WTC11 (cell line): ENCODE measurements around the gene PDE4B. TPM values are rescaled to one million over a fixed set of nuclear protein-coding genes. Genes with fewer than 3 reads are reported as not detected.

Experiments
- ATAC-seq: fragments of 200-7000 bp; cut with Tn5 transposase; 2 replicates; pipeline ENCODE4 v1.10.0; 2021; ENCODE audit warnings: mild to moderate bottlenecking, moderate library complexity
- CTCF ChIA-PET: fragments of 300-600 bp; sonication (Branson Sonifier 250); formaldehyde crosslinking; loops from one replicate; lab custom pipeline; 2021; ENCODE audit warnings: antibody characterized with exemption; lab: Charles Lee
- POLR2A ChIA-PET: fragments of 350-600 bp; sonication (Branson Sonifier 250); formaldehyde crosslinking; loops from one replicate; lab custom pipeline; 2021; ENCODE audit warnings: antibody characterized with exemption; lab: Charles Lee
- DNase-seq: peaks from one replicate; pipeline ENCODE4 v3.0.0; 2021; ENCODE audit warnings: low spot score
- H3K27ac Mint-ChIP-seq: 2 replicates; pipeline ENCODE4 v1.8.0; 2021; ENCODE audit warnings: mixed read lengths
- H3K27me3 Mint-ChIP-seq: 2 replicates; pipeline ENCODE4 v1.8.0; 2021; ENCODE audit warnings: low read depth, mild to moderate bottlenecking, moderate library complexity, mixed read lengths
- H3K36me3 Mint-ChIP-seq: 2 replicates; pipeline ENCODE4 v1.8.0; 2021; ENCODE audit warnings: mixed read lengths
- H3K4me1 Mint-ChIP-seq: 2 replicates; pipeline ENCODE4 v1.8.0; 2022; ENCODE audit warnings: mixed read lengths
- H3K4me3 Mint-ChIP-seq: 2 replicates; pipeline ENCODE4 v1.8.0; 2021; ENCODE audit warnings: mild to moderate bottlenecking, moderate library complexity, mixed read lengths
- H3K9me3 Mint-ChIP-seq: 2 replicates; pipeline ENCODE4 v1.8.0; 2021; ENCODE audit warnings: mixed read lengths
- ATF3 ChIP-seq: sonication (generic); formaldehyde crosslinking; conservative IDR thresholded peaks from 2 replicates; pipeline ENCODE4 v1.8.1; 2022; ENCODE audit warnings: mild to moderate bottlenecking, missing genetic modification reagents
- CDX4 ChIP-seq: fragments of 250-450 bp; sonication (Bioruptor Pico); IDR thresholded peaks from 2 replicates; pipeline ENCODE4 v1.9.0; 2021; ENCODE audit warnings: moderate library complexity, mild to moderate bottlenecking, inconsistent platforms, borderline replicate concordance
- CREM ChIP-seq: sonication (generic); formaldehyde crosslinking; IDR thresholded peaks from 2 replicates; pipeline ENCODE4 v1.8.1; 2022; ENCODE audit warnings: mild to moderate bottlenecking, missing genetic modification reagents, moderate library complexity
- ELF4 ChIP-seq: sonication (generic); formaldehyde crosslinking; IDR thresholded peaks from 2 replicates; pipeline ENCODE4 v1.8.1; 2022; ENCODE audit warnings: low read depth, mild to moderate bottlenecking, moderate library complexity, missing genetic modification reagents
- ETV6 ChIP-seq: sonication (generic); formaldehyde crosslinking; IDR thresholded peaks from 2 replicates; pipeline ENCODE4 v1.8.1; 2022; ENCODE audit warnings: mild to moderate bottlenecking, missing genetic modification reagents
- FOXK1 ChIP-seq: sonication (generic); formaldehyde crosslinking; IDR thresholded peaks from 2 replicates; pipeline ENCODE4 v1.8.0; 2022; ENCODE audit warnings: mild to moderate bottlenecking, moderate library complexity, missing genetic modification reagents
- FOXP1 ChIP-seq: sonication (generic); formaldehyde crosslinking; IDR thresholded peaks from 2 replicates; pipeline ENCODE4 v1.8.0; 2022; ENCODE audit warnings: missing genetic modification reagents, mild to moderate bottlenecking, moderate library complexity, borderline replicate concordance
- GABPB1 ChIP-seq: sonication (generic); formaldehyde crosslinking; IDR thresholded peaks from 2 replicates; pipeline ENCODE4 v1.8.1; 2023; ENCODE audit warnings: mild to moderate bottlenecking, missing genetic modification reagents
- GRHL2 ChIP-seq: fragments of 250-450 bp; sonication (Bioruptor Pico); IDR thresholded peaks from 2 replicates; pipeline ENCODE4 v1.8.0; 2022; ENCODE audit warnings: mild to moderate bottlenecking, moderate library complexity; ENCODE audit not compliant: insufficient replicate concordance, severe bottlenecking
- KAT7 ChIP-seq: sonication (generic); formaldehyde crosslinking; IDR thresholded peaks from 2 replicates; pipeline ENCODE4 v1.8.1; 2023; ENCODE audit warnings: missing genetic modification reagents, mild to moderate bottlenecking, borderline replicate concordance
- TEAD1 ChIP-seq: sonication (generic); formaldehyde crosslinking; IDR thresholded peaks from 2 replicates; pipeline ENCODE4 v1.8.0; 2022; ENCODE audit warnings: mild to moderate bottlenecking, missing genetic modification reagents
- TEAD4 ChIP-seq: sonication (generic); formaldehyde crosslinking; IDR thresholded peaks from 2 replicates; pipeline ENCODE4 v1.8.0; 2022; ENCODE audit warnings: mild to moderate bottlenecking, missing genetic modification reagents
- ZNF219 ChIP-seq: sonication (generic); formaldehyde crosslinking; IDR thresholded peaks from 2 replicates; pipeline ENCODE4 v1.8.0; 2023; ENCODE audit warnings: missing genetic modification reagents, mild to moderate bottlenecking, borderline replicate concordance
- ZNF416 ChIP-seq: fragments of 250-450 bp; sonication (Bioruptor Pico); IDR thresholded peaks from 2 replicates; pipeline ENCODE4 v1.9.0; 2021; ENCODE audit warnings: mild to moderate bottlenecking, inconsistent platforms
- ZNF512 ChIP-seq: sonication (generic); formaldehyde crosslinking; IDR thresholded peaks from 2 replicates; pipeline ENCODE4 v1.8.1; 2022; ENCODE audit warnings: missing genetic modification reagents, borderline replicate concordance
- total RNA-seq: library from RNA; stranded (reverse); gene quantifications from 3 replicates; pipeline ENCODE4 v1.2.3, GENCODE V29; 2021
- TF ChIP-seq, protein P1 (sequence below): fragments of 250-450 bp; sonication (Bioruptor Pico); conservative IDR thresholded peaks from 2 replicates; pipeline ENCODE4 v1.9.0; 2021; ENCODE audit warnings: mild to moderate bottlenecking
- TF ChIP-seq, protein P2 (sequence below): sonication (generic); formaldehyde crosslinking; IDR thresholded peaks from 2 replicates; pipeline ENCODE4 v1.8.0; 2023; ENCODE audit warnings: mild to moderate bottlenecking, missing genetic modification reagents
- TF ChIP-seq, protein P3 (sequence below): fragments of 250-450 bp; sonication (Bioruptor Pico); IDR thresholded peaks from 2 replicates; pipeline ENCODE4 v2.1.2; 2022; ENCODE audit warnings: mild to moderate bottlenecking, moderate library complexity
- TF ChIP-seq, protein P4 (sequence below): sonication (generic); formaldehyde crosslinking; IDR thresholded peaks from 2 replicates; pipeline ENCODE4 v1.8.0; 2023; ENCODE audit warnings: missing genetic modification reagents
- TF ChIP-seq, protein P5 (sequence below): fragments of 250-450 bp; sonication (Bioruptor Pico); IDR thresholded peaks from 2 replicates; pipeline ENCODE4 v1.9.0; 2021; ENCODE audit warnings: mild to moderate bottlenecking, borderline replicate concordance

The PDE4B gene
- total RNA-seq, 1 experiment from 2014 or later, result 8.0 TPM

DNA sequence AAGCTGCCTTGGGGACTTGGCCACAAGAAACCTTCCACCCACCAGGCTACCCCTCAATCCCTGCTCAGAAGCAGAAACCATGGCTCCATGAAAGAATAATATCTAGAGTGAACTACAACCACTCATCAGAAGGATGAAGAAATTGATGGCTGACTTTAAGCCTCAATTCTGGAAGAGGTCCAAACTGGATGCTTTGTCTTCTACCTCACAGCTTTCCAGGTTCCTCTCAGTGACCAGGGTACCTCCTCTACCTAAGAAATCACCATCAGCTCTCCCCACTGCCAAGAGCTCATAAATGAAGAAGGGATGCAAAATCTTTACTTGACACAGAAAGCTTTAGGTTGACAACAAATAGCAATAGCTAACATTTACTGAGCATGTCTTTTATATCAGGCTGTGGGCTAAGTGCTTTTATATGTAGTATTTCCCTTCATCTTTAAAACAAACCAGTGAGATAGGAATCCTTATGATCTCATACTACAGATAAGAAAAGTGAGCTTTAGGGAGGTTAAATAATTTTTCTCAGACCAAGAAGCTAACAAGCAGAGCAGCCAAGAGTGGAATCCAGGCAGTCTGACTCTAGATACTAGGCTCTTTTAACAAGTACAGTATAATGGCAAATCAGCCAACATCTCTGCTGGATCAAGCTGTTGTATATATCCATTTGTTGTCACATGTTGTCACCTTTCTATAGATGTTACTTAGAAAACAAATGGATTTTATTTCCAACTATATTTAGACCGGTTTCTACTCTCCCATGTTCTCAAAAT is 498.3 kb downstream of the PDE4B start:
- no peak for TF ChIP-seq KAT7 (CRISPR knock-in tag)
- TF ChIP-seq, protein P1, sequence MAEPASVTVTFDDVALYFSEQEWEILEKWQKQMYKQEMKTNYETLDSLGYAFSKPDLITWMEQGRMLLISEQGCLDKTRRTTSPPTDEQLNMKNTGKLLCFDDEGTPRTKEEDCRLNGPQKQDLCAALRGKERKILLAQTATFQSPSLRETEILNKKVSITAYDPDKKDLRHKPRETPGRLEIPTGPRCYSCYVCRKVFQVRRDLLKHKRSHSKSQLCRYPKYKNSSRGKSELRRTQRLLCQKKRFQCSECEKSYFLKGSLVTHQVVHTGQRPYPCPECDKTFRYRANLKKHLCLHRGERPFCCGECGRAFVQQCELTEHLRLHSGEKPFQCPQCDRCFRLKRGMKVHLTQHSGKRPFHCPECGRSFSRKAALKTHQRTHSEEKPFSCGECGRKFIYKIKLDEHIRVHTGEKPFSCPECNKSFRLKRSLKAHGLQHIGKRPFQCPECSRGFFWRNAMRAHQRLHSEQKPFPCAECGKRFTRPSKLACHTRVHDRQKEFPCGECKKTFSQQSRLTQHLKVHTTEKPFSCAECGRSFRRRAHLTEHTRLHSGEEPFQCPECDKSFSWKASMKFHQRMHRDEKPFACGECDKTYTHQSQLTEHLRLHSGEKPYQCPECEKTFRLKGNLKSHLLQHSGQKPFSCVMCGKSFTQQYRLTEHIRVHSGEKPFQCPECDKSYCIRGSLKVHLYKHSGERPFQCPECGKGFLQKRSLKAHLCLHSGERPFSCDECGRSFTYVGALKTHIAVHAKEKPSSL (CRISPR knock-in tag), result no peak
- no peak for TF ChIP-seq ELF4 (CRISPR knock-in tag)
- no peak for TF ChIP-seq GABPB1 (CRISPR knock-in tag)
- TF ChIP-seq, protein P2, sequence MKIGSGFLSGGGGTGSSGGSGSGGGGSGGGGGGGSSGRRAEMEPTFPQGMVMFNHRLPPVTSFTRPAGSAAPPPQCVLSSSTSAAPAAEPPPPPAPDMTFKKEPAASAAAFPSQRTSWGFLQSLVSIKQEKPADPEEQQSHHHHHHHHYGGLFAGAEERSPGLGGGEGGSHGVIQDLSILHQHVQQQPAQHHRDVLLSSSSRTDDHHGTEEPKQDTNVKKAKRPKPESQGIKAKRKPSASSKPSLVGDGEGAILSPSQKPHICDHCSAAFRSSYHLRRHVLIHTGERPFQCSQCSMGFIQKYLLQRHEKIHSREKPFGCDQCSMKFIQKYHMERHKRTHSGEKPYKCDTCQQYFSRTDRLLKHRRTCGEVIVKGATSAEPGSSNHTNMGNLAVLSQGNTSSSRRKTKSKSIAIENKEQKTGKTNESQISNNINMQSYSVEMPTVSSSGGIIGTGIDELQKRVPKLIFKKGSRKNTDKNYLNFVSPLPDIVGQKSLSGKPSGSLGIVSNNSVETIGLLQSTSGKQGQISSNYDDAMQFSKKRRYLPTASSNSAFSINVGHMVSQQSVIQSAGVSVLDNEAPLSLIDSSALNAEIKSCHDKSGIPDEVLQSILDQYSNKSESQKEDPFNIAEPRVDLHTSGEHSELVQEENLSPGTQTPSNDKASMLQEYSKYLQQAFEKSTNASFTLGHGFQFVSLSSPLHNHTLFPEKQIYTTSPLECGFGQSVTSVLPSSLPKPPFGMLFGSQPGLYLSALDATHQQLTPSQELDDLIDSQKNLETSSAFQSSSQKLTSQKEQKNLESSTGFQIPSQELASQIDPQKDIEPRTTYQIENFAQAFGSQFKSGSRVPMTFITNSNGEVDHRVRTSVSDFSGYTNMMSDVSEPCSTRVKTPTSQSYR (CRISPR knock-in tag), result no peak
- TF ChIP-seq ATF3, result no peak
- TF ChIP-seq CDX4, result no peak
- TF ChIP-seq FOXP1 (CRISPR knock-in tag), result no peak
- TF ChIP-seq TEAD1 (CRISPR knock-in tag), result no peak
- Mint-ChIP-seq H3K4me1 (no peaks in the 10 kb centered on the region), H3K27ac (no peak overlapping the region), H3K27me3 (no peaks in the 10 kb centered on the region), H3K4me3 (no peak overlapping the region), H3K9me3 (no peaks in the 10 kb centered on the region), H3K36me3 (no peaks in the 10 kb centered on the region)
- ChIA-PET POLR2A (interaction anchor here (1.1 kb wide), 1 partner anchor 12 kb away, joined by 3 read pairs; no protein-coding TSS in a partner anchor), CTCF (no interaction called here)
- DNase-seq (no peak), ATAC-seq (no peak)

DNA sequence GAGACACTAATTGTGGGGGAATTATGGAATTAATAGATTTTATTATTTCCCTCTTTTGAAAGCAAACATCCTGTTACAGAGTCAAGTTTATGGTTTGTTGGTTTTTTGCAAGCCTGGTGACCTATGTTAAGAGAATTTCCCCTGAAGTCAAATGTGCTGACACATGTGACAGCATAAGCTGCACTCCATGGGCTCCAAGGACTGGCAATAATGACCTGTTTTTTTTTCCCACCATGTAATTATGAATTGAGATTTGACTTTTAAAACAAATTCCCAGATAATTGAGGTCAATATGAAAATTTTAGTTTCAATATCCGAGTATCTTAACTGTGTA is 498.8 kb downstream of the PDE4B start:
- ATAC-seq, result no peak
- H3K9me3 Mint-ChIP-seq, result no peaks in the 10 kb centered on the region
- CTCF ChIA-PET, result no interaction called here
- POLR2A ChIA-PET, result interaction anchor here (1.1 kb wide), 1 partner anchor 12 kb away, joined by 3 read pairs; no protein-coding TSS in a partner anchor
- H3K36me3 Mint-ChIP-seq, result no peaks in the 10 kb centered on the region
- no peaks in the 10 kb centered on the region for H3K27me3 Mint-ChIP-seq
- no peak overlapping the region for H3K27ac Mint-ChIP-seq
- DNase-seq, result no peak
- H3K4me1 Mint-ChIP-seq, result no peaks in the 10 kb centered on the region
- H3K4me3 Mint-ChIP-seq, result no peak overlapping the region
- TF ChIP-seq TEAD4 (CRISPR knock-in tag), result no peak
- TF ChIP-seq, protein P3, sequence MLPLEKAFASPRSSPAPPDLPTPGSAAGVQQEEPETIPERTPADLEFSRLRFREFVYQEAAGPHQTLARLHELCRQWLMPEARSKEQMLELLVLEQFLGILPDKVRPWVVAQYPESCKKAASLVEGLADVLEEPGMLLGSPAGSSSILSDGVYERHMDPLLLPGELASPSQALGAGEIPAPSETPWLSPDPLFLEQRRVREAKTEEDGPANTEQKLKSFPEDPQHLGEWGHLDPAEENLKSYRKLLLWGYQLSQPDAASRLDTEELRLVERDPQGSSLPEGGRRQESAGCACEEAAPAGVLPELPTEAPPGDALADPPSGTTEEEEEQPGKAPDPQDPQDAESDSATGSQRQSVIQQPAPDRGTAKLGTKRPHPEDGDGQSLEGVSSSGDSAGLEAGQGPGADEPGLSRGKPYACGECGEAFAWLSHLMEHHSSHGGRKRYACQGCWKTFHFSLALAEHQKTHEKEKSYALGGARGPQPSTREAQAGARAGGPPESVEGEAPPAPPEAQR (CRISPR knock-in tag), result no peak
- TF ChIP-seq, protein P4, sequence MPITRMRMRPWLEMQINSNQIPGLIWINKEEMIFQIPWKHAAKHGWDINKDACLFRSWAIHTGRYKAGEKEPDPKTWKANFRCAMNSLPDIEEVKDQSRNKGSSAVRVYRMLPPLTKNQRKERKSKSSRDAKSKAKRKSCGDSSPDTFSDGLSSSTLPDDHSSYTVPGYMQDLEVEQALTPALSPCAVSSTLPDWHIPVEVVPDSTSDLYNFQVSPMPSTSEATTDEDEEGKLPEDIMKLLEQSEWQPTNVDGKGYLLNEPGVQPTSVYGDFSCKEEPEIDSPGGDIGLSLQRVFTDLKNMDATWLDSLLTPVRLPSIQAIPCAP (CRISPR knock-in tag), result no peak
- no peak for TF ChIP-seq ZNF219 (CRISPR knock-in tag)
- TF ChIP-seq, protein P5, sequence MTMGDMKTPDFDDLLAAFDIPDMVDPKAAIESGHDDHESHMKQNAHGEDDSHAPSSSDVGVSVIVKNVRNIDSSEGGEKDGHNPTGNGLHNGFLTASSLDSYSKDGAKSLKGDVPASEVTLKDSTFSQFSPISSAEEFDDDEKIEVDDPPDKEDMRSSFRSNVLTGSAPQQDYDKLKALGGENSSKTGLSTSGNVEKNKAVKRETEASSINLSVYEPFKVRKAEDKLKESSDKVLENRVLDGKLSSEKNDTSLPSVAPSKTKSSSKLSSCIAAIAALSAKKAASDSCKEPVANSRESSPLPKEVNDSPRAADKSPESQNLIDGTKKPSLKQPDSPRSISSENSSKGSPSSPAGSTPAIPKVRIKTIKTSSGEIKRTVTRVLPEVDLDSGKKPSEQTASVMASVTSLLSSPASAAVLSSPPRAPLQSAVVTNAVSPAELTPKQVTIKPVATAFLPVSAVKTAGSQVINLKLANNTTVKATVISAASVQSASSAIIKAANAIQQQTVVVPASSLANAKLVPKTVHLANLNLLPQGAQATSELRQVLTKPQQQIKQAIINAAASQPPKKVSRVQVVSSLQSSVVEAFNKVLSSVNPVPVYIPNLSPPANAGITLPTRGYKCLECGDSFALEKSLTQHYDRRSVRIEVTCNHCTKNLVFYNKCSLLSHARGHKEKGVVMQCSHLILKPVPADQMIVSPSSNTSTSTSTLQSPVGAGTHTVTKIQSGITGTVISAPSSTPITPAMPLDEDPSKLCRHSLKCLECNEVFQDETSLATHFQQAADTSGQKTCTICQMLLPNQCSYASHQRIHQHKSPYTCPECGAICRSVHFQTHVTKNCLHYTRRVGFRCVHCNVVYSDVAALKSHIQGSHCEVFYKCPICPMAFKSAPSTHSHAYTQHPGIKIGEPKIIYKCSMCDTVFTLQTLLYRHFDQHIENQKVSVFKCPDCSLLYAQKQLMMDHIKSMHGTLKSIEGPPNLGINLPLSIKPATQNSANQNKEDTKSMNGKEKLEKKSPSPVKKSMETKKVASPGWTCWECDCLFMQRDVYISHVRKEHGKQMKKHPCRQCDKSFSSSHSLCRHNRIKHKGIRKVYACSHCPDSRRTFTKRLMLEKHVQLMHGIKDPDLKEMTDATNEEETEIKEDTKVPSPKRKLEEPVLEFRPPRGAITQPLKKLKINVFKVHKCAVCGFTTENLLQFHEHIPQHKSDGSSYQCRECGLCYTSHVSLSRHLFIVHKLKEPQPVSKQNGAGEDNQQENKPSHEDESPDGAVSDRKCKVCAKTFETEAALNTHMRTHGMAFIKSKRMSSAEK, result no peak
- TF ChIP-seq GRHL2 (CRISPR knock-in tag), result no peak
- no peak for TF ChIP-seq ELF4 (CRISPR knock-in tag)
- TF ChIP-seq ZNF512 (CRISPR knock-in tag), result no peak
- TF ChIP-seq CREM (CRISPR knock-in tag), result no peak
- no peak for TF ChIP-seq ETV6
- TF ChIP-seq ZNF416 (CRISPR knock-in tag), result no peak
- no peak for TF ChIP-seq FOXK1 (CRISPR knock-in tag)
